ENCODE measurements around the gene KDM7A.

DNA sequence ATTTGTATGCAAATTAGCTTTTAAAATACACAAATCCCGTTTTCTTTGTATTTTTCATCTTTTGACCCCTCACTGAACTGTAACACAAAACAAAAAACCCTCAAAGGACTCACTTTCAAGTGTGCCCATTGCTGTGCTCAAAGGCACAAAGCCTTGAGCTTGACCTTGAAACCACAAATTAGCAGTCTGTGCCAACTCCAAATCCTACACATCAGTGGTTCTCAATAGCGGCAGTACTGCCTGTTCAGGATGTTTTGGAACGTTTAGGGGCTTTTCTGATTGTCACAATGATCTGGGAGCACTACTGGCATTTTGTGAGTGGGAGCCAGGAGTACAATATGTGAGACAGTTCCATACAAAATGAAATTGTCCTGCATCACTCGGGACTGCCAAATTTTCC is 55.5 kb downstream of the KDM7A start:
- TF ChIP-seq POLR2A (IDR thresholded peaks at IDR 0.05): no peak
- TF ChIP-seq, protein P1, sequence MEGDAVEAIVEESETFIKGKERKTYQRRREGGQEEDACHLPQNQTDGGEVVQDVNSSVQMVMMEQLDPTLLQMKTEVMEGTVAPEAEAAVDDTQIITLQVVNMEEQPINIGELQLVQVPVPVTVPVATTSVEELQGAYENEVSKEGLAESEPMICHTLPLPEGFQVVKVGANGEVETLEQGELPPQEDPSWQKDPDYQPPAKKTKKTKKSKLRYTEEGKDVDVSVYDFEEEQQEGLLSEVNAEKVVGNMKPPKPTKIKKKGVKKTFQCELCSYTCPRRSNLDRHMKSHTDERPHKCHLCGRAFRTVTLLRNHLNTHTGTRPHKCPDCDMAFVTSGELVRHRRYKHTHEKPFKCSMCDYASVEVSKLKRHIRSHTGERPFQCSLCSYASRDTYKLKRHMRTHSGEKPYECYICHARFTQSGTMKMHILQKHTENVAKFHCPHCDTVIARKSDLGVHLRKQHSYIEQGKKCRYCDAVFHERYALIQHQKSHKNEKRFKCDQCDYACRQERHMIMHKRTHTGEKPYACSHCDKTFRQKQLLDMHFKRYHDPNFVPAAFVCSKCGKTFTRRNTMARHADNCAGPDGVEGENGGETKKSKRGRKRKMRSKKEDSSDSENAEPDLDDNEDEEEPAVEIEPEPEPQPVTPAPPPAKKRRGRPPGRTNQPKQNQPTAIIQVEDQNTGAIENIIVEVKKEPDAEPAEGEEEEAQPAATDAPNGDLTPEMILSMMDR (IDR thresholded peaks at IDR 0.05): no peak
